HL-60 (cell line): ENCODE results near the gene FLNC.

Experiments
- DNase-seq, 2 experiments: peaks; one replicate each; pipeline ENCODE4 v3.0.0-alpha.2; 2010 to 2020; ENCODE audit warnings: low read depth in 1 of 2, low spot score in 1 of 2
- H3K27ac ChIP-seq: fragments of 250-450 bp; sonication (Bioruptor Pico); replicated peaks from 2 replicates; pipeline ENCODE4 v1.5.1; 2020; ENCODE audit warnings: mild to moderate bottlenecking, moderate library complexity
- H3K27me3 ChIP-seq: fragments of 250-450 bp; sonication (Bioruptor Pico); 2 replicates; pipeline ENCODE4 v1.5.1; 2021; ENCODE audit warnings: mild to moderate bottlenecking, moderate library complexity; ENCODE audit not compliant: insufficient read depth, poor library complexity, severe bottlenecking
- H3K4me3 ChIP-seq: replicated peaks from 2 replicates; pipeline ENCODE4 v1.5.1; 2011; ENCODE audit warnings: mild to moderate bottlenecking, control low read depth, low read length; ENCODE audit not compliant: insufficient read depth
- GABPA ChIP-seq: IDR thresholded peaks from 2 replicates; pipeline ENCODE4 v1.6.1; 2012; ENCODE audit warnings: low read depth
- POLR2AphosphoS5 ChIP-seq: IDR thresholded peaks from 2 replicates; pipeline ENCODE4 v1.6.1; 2012; ENCODE audit warnings: low read depth
- REST ChIP-seq: IDR thresholded peaks from 2 replicates; pipeline ENCODE4 v1.6.1; 2012; ENCODE audit warnings: low read depth; ENCODE audit not compliant: insufficient replicate concordance
- SPI1 ChIP-seq: IDR thresholded peaks from 2 replicates; pipeline ENCODE4 v1.6.1; 2012; ENCODE audit warnings: low read depth, mild to moderate bottlenecking, borderline replicate concordance
- TF ChIP-seq, protein P1 (sequence below): IDR thresholded peaks from one replicate; pipeline ENCODE4 v1.5.1; 2011; ENCODE audit warnings: low read length, control low read depth, inconsistent platforms; ENCODE audit not compliant: insufficient read depth

Gene FLNC

DNA sequence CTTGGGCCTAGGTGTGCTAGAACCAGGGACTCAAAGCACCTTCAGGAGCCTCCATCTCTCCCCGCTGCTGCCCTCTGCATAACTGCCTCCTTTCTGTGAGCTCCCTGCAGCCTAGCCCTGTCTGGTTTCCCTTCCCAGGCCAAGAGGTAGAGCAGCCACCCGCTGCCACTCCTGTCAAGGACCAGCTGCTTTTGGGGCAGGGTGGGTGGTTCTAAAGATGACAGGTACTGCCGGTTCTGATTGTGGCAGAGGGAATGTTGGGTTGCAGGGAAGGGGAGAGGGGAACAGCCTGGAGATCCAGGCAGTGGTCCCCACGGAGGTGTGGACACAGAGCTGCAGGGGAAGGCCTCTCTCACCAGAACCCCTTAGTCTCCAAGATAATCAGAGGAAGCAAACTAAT is 3.7 kb upstream of the FLNC start:
- no peak for TF ChIP-seq REST
- TF ChIP-seq POLR2AphosphoS5 = no peak
- TF ChIP-seq, protein P1, sequence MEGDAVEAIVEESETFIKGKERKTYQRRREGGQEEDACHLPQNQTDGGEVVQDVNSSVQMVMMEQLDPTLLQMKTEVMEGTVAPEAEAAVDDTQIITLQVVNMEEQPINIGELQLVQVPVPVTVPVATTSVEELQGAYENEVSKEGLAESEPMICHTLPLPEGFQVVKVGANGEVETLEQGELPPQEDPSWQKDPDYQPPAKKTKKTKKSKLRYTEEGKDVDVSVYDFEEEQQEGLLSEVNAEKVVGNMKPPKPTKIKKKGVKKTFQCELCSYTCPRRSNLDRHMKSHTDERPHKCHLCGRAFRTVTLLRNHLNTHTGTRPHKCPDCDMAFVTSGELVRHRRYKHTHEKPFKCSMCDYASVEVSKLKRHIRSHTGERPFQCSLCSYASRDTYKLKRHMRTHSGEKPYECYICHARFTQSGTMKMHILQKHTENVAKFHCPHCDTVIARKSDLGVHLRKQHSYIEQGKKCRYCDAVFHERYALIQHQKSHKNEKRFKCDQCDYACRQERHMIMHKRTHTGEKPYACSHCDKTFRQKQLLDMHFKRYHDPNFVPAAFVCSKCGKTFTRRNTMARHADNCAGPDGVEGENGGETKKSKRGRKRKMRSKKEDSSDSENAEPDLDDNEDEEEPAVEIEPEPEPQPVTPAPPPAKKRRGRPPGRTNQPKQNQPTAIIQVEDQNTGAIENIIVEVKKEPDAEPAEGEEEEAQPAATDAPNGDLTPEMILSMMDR = no peak
- no peak for TF ChIP-seq SPI1
- no peak for TF ChIP-seq GABPA
- DNase-seq = no peak
- Histone ChIP-seq H3K27me3 (peaks cover 10% of the 10 kb centered on the region), H3K27ac (no peak overlapping the region), H3K4me3 (no peak overlapping the region)

- no peak for DNase-seq
- H3K27me3 ChIP-seq = peaks cover 10% of the 10 kb centered on the region
- no peak for TF ChIP-seq REST
- no peak for TF ChIP-seq SPI1
- TF ChIP-seq GABPA = no peak
- no peak for TF ChIP-seq POLR2AphosphoS5
- TF ChIP-seq, protein P1 = no peak
- H3K27ac ChIP-seq = no peak overlapping the region
- no peak overlapping the region for H3K4me3 ChIP-seq
Measured at GRCh38 chr7:128826916-128827247, 3.3 kb upstream of the FLNC start.

DNA sequence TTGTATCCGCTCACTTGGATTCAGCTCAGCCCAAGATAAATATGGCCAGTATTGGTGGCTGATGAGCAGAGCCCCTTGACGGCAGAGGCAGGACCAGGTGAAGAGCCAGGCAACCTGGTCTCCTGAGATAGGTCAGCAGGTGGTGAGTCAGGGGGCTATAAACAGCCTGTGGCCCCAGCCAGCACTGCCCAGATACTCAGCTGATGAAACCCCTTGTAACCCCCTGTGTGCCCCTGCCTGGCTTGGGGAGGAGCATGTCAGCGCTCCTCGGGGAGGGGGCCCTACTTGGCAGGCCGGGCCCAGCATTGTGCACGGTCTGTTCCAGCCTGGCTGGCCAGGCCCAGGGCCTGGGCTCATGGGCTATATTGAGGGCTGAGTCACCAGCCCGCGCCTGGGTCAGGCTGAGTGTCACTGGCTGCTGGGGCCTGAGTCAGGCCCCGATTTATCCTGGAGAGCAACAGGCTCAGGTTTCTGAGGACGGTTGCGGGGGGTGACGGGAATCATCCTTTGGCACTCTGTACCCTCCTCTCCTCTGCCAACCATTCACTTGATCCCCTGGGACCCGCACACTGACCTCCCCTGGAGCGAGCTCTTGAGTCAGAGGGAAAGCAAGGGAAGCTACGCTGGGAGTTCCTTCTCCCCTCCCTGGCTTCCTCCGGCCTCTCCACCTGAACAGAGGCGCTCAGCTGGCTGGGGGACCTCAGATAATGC is 2.8 kb upstream of the FLNC start:
- TF ChIP-seq SPI1 = no peak
- TF ChIP-seq POLR2AphosphoS5 = no peak
- no peak for TF ChIP-seq REST
- TF ChIP-seq GABPA = no peak
- TF ChIP-seq, protein P1 = no peak
- DNase-seq = no peak
- Histone ChIP-seq H3K27me3 (peaks cover 13% of the 10 kb centered on the region), H3K4me3 (no peak overlapping the region), H3K27ac (no peak overlapping the region)
